Fibroblast of mammary gland (primary cell): ENCODE results near the gene DCAKD.
A peak's percentile ranks its signal among the peaks of the same experiment; 100 is the strongest.

Source experiments
- DNase-seq: peaks from one replicate; pipeline ENCODE4 v3.0.0-alpha.2; 2010; ENCODE audit warnings: low read depth
- H3K4me3 ChIP-seq: 2 replicates; pipeline ENCODE4 v1.5.1; 2011; ENCODE audit warnings: low read depth, mild to moderate bottlenecking, low read length, moderate library complexity; ENCODE audit not compliant: control insufficient read depth
- CTCF ChIP-seq: conservative IDR thresholded peaks from 2 replicates; pipeline ENCODE4 v1.5.1; 2011; ENCODE audit warnings: low read depth, low read length, inconsistent platforms; ENCODE audit not compliant: control insufficient read depth, insufficient read depth

The DCAKD gene

GRCh38 chr17:44982113-44982702 is 69.2 kb downstream of the DCAKD start:
- no peak overlapping the region for H3K4me3 ChIP-seq
- no peak for TF ChIP-seq CTCF
- no peak for DNase-seq

- peak; percentile 81 for DNase-seq
These were observed 70.0 kb downstream of the DCAKD start for GRCh38 chr17:44981221-44981968.

GRCh38 chr17:44979426-44979995 is 71.9 kb downstream of the DCAKD start:
- H3K4me3 ChIP-seq: no peak overlapping the region
- no peak for TF ChIP-seq CTCF
- no peak for DNase-seq

More at GRCh38 chr17:44981221-44981968, 70.0 kb downstream of the DCAKD start:
- H3K4me3 ChIP-seq: no peak overlapping the region
- TF ChIP-seq CTCF: no peak

GRCh38 chr17:44978807-44979206 is 72.6 kb downstream of the DCAKD start:
- no peak overlapping the region for H3K4me3 ChIP-seq
- TF ChIP-seq CTCF: no peak
- DNase-seq: no peak

- no peak for TF ChIP-seq CTCF
- H3K4me3 ChIP-seq: no peak overlapping the region
- no peak for DNase-seq
These were observed 73.5 kb downstream of the DCAKD start for GRCh38 chr17:44977814-44978550.

GRCh38 chr17:44977065-44977464 is 74.4 kb downstream of the DCAKD start:
- no peak for TF ChIP-seq CTCF
- H3K4me3 ChIP-seq: no peak overlapping the region
- no peak for DNase-seq
